IMR-90 (cell line): ENCODE measurements around the gene EFEMP2. TPM values are rescaled to one million over a fixed set of nuclear protein-coding genes. Genes with fewer than 3 reads are reported as not detected.

ENCODE experiments used
- ATAC-seq: fragments of 200-7000 bp; cut with Tn5 transposase; 2 replicates; pipeline ENCODE4 v1.9.1; 2020; ENCODE audit warnings: low read depth, mild to moderate bottlenecking, moderate library complexity
- BruUV-seq: library from RNA; stranded (reverse); fragments of 400-500 nt; replicated peaks from 2 replicates; lab custom pipeline; 2021; lab: Mats Ljungman, UMichigan
- CTCF ChIA-PET: fragments of 300-600 bp; formaldehyde crosslinking; extraction: SDS; loops from one replicate; lab custom pipeline; 2021; ENCODE audit warnings: antibody characterized with exemption; lab: Yijun Ruan, JAX
- POLR2A ChIA-PET: fragments of 300-600 bp; sonication (Branson Sonifier 250); formaldehyde crosslinking; loops from one replicate; lab custom pipeline; 2022; ENCODE audit warnings: antibody characterized with exemption; ENCODE audit not compliant: unreplicated experiment; lab: Charles Lee
- DNase-seq: peaks from one replicate; pipeline ENCODE4 v3.0.0; 2013
- H2AFZ ChIP-seq: replicated peaks from 2 replicates; pipeline ENCODE3; 2013; ENCODE audit warnings: low read length, mild to moderate bottlenecking; ENCODE audit not compliant: poor library complexity
- H2AK5ac ChIP-seq: 2 replicates; pipeline ENCODE4 v1.6.1; 2013; ENCODE audit warnings: low read depth, low read length, inconsistent platforms
- H2AK9ac ChIP-seq: replicated peaks from 2 replicates; pipeline ENCODE3; 2013; ENCODE audit warnings: mild to moderate bottlenecking, low read depth, low read length, moderate library complexity; ENCODE audit not compliant: poor library complexity
- H2BK120ac ChIP-seq: 2 replicates; pipeline ENCODE4 v1.6.1; 2013; ENCODE audit warnings: low read depth, low read length, inconsistent platforms
- H2BK15ac ChIP-seq: 3 replicates; pipeline ENCODE4 v1.6.1; 2013; ENCODE audit warnings: low read depth, low read length, inconsistent platforms
- H2BK20ac ChIP-seq: 2 replicates; pipeline ENCODE4 v1.6.1; 2013; ENCODE audit warnings: low read depth, mild to moderate bottlenecking, inconsistent platforms, low read length, moderate library complexity
- H2BK5ac ChIP-seq: 2 replicates; pipeline ENCODE4 v1.6.1; 2013; ENCODE audit warnings: mild to moderate bottlenecking, low read depth, low read length, inconsistent platforms; ENCODE audit not compliant: poor library complexity, severe bottlenecking
- H3K14ac ChIP-seq: replicated peaks from 2 replicates; pipeline ENCODE4 v1.6.1; 2013; ENCODE audit warnings: low read depth, low read length, inconsistent platforms
- H3K18ac ChIP-seq: 2 replicates; pipeline ENCODE4 v1.6.1; 2013; ENCODE audit warnings: low read depth, low read length, control low read depth
- H3K23ac ChIP-seq: 2 replicates; pipeline ENCODE4 v1.6.1; 2013; ENCODE audit warnings: low read depth, low read length, inconsistent platforms
- H3K27ac ChIP-seq: 2 replicates; pipeline ENCODE4 v1.5.1; 2013; ENCODE audit warnings: mild to moderate bottlenecking, control low read depth, low read length; ENCODE audit not compliant: insufficient read depth
- H3K27me3 ChIP-seq: 2 replicates; pipeline ENCODE4 v1.6.1; 2013; ENCODE audit warnings: low read length; ENCODE audit not compliant: control insufficient read depth, insufficient read depth
- H3K36me3 ChIP-seq: 2 replicates; pipeline ENCODE4 v1.6.1; 2013; ENCODE audit warnings: low read length, mixed read lengths; ENCODE audit not compliant: control insufficient read depth, insufficient read depth
- H3K4ac ChIP-seq: 2 replicates; pipeline ENCODE4 v1.6.1; 2013; ENCODE audit warnings: low read depth, low read length, inconsistent platforms
- H3K4me1 ChIP-seq: 2 replicates; pipeline ENCODE4 v1.6.1; 2013; ENCODE audit warnings: low read length, mixed read lengths; ENCODE audit not compliant: control insufficient read depth, insufficient read depth
- H3K4me2 ChIP-seq: 2 replicates; pipeline ENCODE4 v1.6.1; 2013; ENCODE audit warnings: low read depth, mild to moderate bottlenecking, control low read depth, low read length, moderate library complexity
- H3K4me3 ChIP-seq: 2 replicates; pipeline ENCODE4 v1.5.1; 2013; ENCODE audit warnings: low read depth, mild to moderate bottlenecking, control low read depth, low read length, moderate library complexity; ENCODE audit not compliant: insufficient read depth
- H3K56ac ChIP-seq: 2 replicates; pipeline ENCODE4 v1.6.1; 2013; ENCODE audit warnings: low read length, inconsistent platforms; ENCODE audit not compliant: insufficient read depth; ENCODE audit errors: extremely low read depth
- H3K79me1 ChIP-seq, 2 experiments: 2 replicates each; pipeline ENCODE4 v1.6.1; 2013; ENCODE audit warnings: low read length in 2 of 2, inconsistent platforms in 1 of 2, low read depth in 1 of 2
- H3K9ac ChIP-seq: 2 replicates; pipeline ENCODE4 v1.6.1; 2013; ENCODE audit warnings: low read depth, low read length, control low read depth
- H3K9me1 ChIP-seq: 2 replicates; pipeline ENCODE4 v1.6.1; 2013; ENCODE audit warnings: low read length, inconsistent platforms; ENCODE audit not compliant: insufficient read depth
- H3K9me3 ChIP-seq: 2 replicates; pipeline ENCODE4 v1.6.1; 2013; ENCODE audit warnings: low read length; ENCODE audit not compliant: control insufficient read depth, insufficient read depth
- H4K20me1 ChIP-seq: 2 replicates; pipeline ENCODE4 v1.6.1; 2013; ENCODE audit warnings: low read length, inconsistent platforms; ENCODE audit not compliant: insufficient read depth
- H4K5ac ChIP-seq: 2 replicates; pipeline ENCODE4 v1.6.1; 2013; ENCODE audit warnings: mild to moderate bottlenecking, low read depth, low read length, control low read depth
- H4K8ac ChIP-seq, 2 experiments: 2 replicates each; pipeline ENCODE4 v1.6.1; 2013; ENCODE audit warnings: low read depth in 2 of 2, low read length in 2 of 2, control low read depth in 1 of 2, inconsistent platforms in 1 of 2
- H4K91ac ChIP-seq: 2 replicates; pipeline ENCODE4 v1.6.1; 2013; ENCODE audit warnings: low read depth, low read length, inconsistent platforms; ENCODE audit not compliant: insufficient read depth
- FOS ChIP-seq: fragments of 150-350 bp; IDR thresholded peaks from 2 replicates; pipeline ENCODE4 v1.6.1; 2016; ENCODE audit warnings: low read depth, low read length
- NFE2L2 ChIP-seq: fragments of 150-350 bp; IDR thresholded peaks from 2 replicates; pipeline ENCODE4 v1.6.1; 2016; ENCODE audit warnings: low read depth, mild to moderate bottlenecking, low read length
- RCOR1 ChIP-seq: IDR thresholded peaks from 2 replicates; pipeline ENCODE4 v1.6.1; 2012; ENCODE audit warnings: mild to moderate bottlenecking, low read length, improper control_type of control experiment; ENCODE audit not compliant: insufficient replicate concordance
- RFX5 ChIP-seq: IDR thresholded peaks from 2 replicates; pipeline ENCODE4 v1.8.0; 2012; ENCODE audit warnings: low read depth, mild to moderate bottlenecking, low read length, moderate library complexity
- SMC3 ChIP-seq: fragments of 150-350 bp; IDR thresholded peaks from 2 replicates; pipeline ENCODE4 v1.6.1; 2016; ENCODE audit warnings: low read depth, mild to moderate bottlenecking, antibody characterized with exemption, low read length, moderate library complexity
- USF2 ChIP-seq: fragments of 150-350 bp; IDR thresholded peaks from 2 replicates; pipeline ENCODE4 v1.6.1; 2017; ENCODE audit warnings: mild to moderate bottlenecking, antibody characterized with exemption, low read length, low read depth
- WGBS, 2 experiments: methylation state at CpG; one replicate each; pipeline versions ENCODE4 v1.1.5 to v1.1.7; 2013; ENCODE audit warnings: missing lambda C conversion rate in 2 of 2; ENCODE audit not compliant: insufficient read length in 1 of 2; ENCODE audit errors: extremely low coverage in 2 of 2; 5-methylcytosine and 5-hydroxymethylcytosine counted together
- dilution Hi-C: fragments of 300-500 bp; cut with HindIII; formaldehyde crosslinking; loops from one replicate; pipeline ENCODE4 v1.14.3; 2018; ENCODE audit warnings: low sequenced_read_pairs; ENCODE audit not compliant: unreplicated experiment
- in situ Hi-C: fragments of 300-500 bp; cut with MboI; formaldehyde crosslinking; loops from 3 replicates; pipeline ENCODE4 v1.14.3; 2019; ENCODE audit warnings: low sequenced_read_pairs, inconsistent platforms, mixed read lengths
- intact Hi-C: fragments of 100-400 bp; cut with micrococcal nuclease; formaldehyde crosslinking; loops from 2 replicates; pipeline ENCODE4 v1.10.0; 2022
- polyA plus RNA-seq, 3 experiments: library from polyadenylated mRNA; depleted of rRNA; stranded (reverse); fragments of >200 nt; gene quantifications; 2 replicates each; pipeline ENCODE4 v1.2.3, GENCODE V29; 2012; ENCODE audit warnings: low replicate concordance in 1 of 3
- total RNA-seq: library from RNA; depleted of rRNA; stranded (reverse); fragments of >200 nt; gene quantifications from 2 replicates; pipeline ENCODE4 v1.2.3, GENCODE V29; 2012

The EFEMP2 gene
- total and polyA plus RNA-seq, 2 of the 4 experiments (the other 2 are of a cell fraction): 62.7 to 431 TPM

GRCh38 chr11:65911682-65912568 lies 39.3 kb upstream of the EFEMP2 start (continued):
- TF ChIP-seq USF2 (peak; percentile 73), NFE2L2 (no peak)

GRCh38 chr11:65907878-65908277 lies 35.3 kb upstream of the EFEMP2 start:
- H3K9ac ChIP-seq: no peak overlapping the region
- no peak for ATAC-seq
- BruUV-seq: no TSS peak

More at GRCh38 chr11:65907878-65908277, 35.3 kb upstream of the EFEMP2 start:
- H3K14ac ChIP-seq: no peak overlapping the region
- peak overlapping the region; percentile 2; the same call in 1 of the 2 replicates for H2BK20ac ChIP-seq
- H3K56ac ChIP-seq: no peak overlapping the region
- H4K8ac ChIP-seq: no peak overlapping the region
- H2BK5ac ChIP-seq: no peak overlapping the region
- no peak overlapping the region for H2AFZ ChIP-seq
- peaks cover 23% of the 10 kb centered on the region for H3K4me1 ChIP-seq
- peak overlapping the region; percentile 36; the same call in 1 of the 3 replicates for H2BK15ac ChIP-seq
- H3K27me3 ChIP-seq: no peaks in the 10 kb centered on the region
- no peak overlapping the region for H3K27ac ChIP-seq
- H3K4me3 ChIP-seq: no peak overlapping the region
- no peaks in the 10 kb centered on the region for H3K36me3 ChIP-seq
- POLR2A ChIA-PET: no interaction called here
- no peaks in the 10 kb centered on the region for H4K20me1 ChIP-seq
- H3K4me2 ChIP-seq: no peak overlapping the region
- no peak overlapping the region for H2AK9ac ChIP-seq
- TF ChIP-seq RFX5: no peak
- no peak for TF ChIP-seq NFE2L2
- no peak for TF ChIP-seq FOS
- no peak for TF ChIP-seq RCOR1
- no peak for TF ChIP-seq SMC3
- peaks cover 16% of the 10 kb centered on the region for H3K9me1 ChIP-seq
- intact Hi-C loops: no loop called here
- CTCF ChIA-PET: no interaction called here
- H3K23ac ChIP-seq: no peak overlapping the region
- no peak overlapping the region for H4K5ac ChIP-seq
- 80% methylated on average over 2 of the region's 6 CpGs; no CpG with 5 or more reads in 1 of the 2 experiments for WGBS, 2 experiments
- in situ Hi-C loops: no loop called here
- H2AK5ac ChIP-seq: peak overlapping the region; percentile 68
- H2BK120ac ChIP-seq: peak overlapping the region; percentile 5
- dilution Hi-C loops: no loop called here
- no peak overlapping the region for H3K18ac ChIP-seq
- peak overlapping the region; percentile 3; the same call in 1 of the 2 replicates for H3K4ac ChIP-seq
- DNase-seq: no peak
- no peaks in the 10 kb centered on the region for H3K9me3 ChIP-seq
- H4K91ac ChIP-seq: peak overlapping the region; percentile 64
- H3K79me1 ChIP-seq: peaks cover 26 to 72% of the 10 kb centered on the region in 2 experiments; a peak in 3 of 4 replicates
